GM10847 (cell line): ENCODE data around the gene DCX.

Source experiments
- POLR2A ChIP-seq: IDR thresholded peaks from 2 replicates; pipeline ENCODE4 v1.6.1; 2011; ENCODE audit not compliant: insufficient read length; ENCODE audit errors: extremely low read depth

DCX gene

GRCh38 chrX:111349101-111349500 lies 62.9 kb downstream of the DCX start:
- no peak for TF ChIP-seq POLR2A

- no peak for TF ChIP-seq POLR2A
Measured at GRCh38 chrX:111348429-111348828, 63.6 kb downstream of the DCX start.

GRCh38 chrX:111340054-111340453 lies 71.9 kb downstream of the DCX start:
- no peak for TF ChIP-seq POLR2A

GRCh38 chrX:111339212-111339611 lies 72.8 kb downstream of the DCX start:
- TF ChIP-seq POLR2A, result no peak

- no peak for TF ChIP-seq POLR2A
Measured at GRCh38 chrX:111338095-111338698, 73.8 kb downstream of the DCX start.

- TF ChIP-seq POLR2A, result no peak
Measured at GRCh38 chrX:111337067-111337637, 74.8 kb downstream of the DCX start.

GRCh38 chrX:111336141-111336540 lies 75.9 kb downstream of the DCX start:
- no peak for TF ChIP-seq POLR2A

GRCh38 chrX:111329370-111329769 lies 82.6 kb downstream of the DCX start:
- no peak for TF ChIP-seq POLR2A

- TF ChIP-seq POLR2A, result no peak
Measured at GRCh38 chrX:111328858-111329257, 83.1 kb downstream of the DCX start.

GRCh38 chrX:111322231-111322855 lies 89.6 kb downstream of the DCX start:
- no peak for TF ChIP-seq POLR2A

- no peak for TF ChIP-seq POLR2A
Measured at GRCh38 chrX:111319451-111319850, 92.5 kb downstream of the DCX start.

GRCh38 chrX:111318901-111319300 lies 93.1 kb downstream of the DCX start:
- no peak for TF ChIP-seq POLR2A

- TF ChIP-seq POLR2A, result no peak
Measured at GRCh38 chrX:111309083-111309482, 102.9 kb downstream of the DCX start.

- no peak for TF ChIP-seq POLR2A
Measured at GRCh38 chrX:111308039-111308438, 104.0 kb downstream of the DCX start.

GRCh38 chrX:111302284-111302683 lies 109.7 kb downstream of the DCX start:
- TF ChIP-seq POLR2A, result no peak

- no peak for TF ChIP-seq POLR2A
Measured at GRCh38 chrX:111288841-111289240, 123.2 kb downstream of the DCX start.
